GM12891 (cell line): ENCODE data around the gene RNF138.

ENCODE experiments used
- POLR2A ChIP-seq: IDR thresholded peaks from 2 replicates; pipeline ENCODE4 v1.6.1; 2011; ENCODE audit warnings: low read depth, low read length, control low read depth
- POLR2AphosphoS5 ChIP-seq: IDR thresholded peaks from 2 replicates; pipeline ENCODE4 v1.6.1; 2011; ENCODE audit warnings: low read depth, low read length, control low read depth
- POU2F2 ChIP-seq: IDR thresholded peaks from 2 replicates; pipeline ENCODE4 v1.6.1; 2011; ENCODE audit warnings: low read depth, mild to moderate bottlenecking, control low read depth, low read length, moderate library complexity
- TAF1 ChIP-seq: IDR thresholded peaks from 2 replicates; pipeline ENCODE4 v1.6.1; 2011; ENCODE audit warnings: low read depth, low read length, control low read depth

DNA sequence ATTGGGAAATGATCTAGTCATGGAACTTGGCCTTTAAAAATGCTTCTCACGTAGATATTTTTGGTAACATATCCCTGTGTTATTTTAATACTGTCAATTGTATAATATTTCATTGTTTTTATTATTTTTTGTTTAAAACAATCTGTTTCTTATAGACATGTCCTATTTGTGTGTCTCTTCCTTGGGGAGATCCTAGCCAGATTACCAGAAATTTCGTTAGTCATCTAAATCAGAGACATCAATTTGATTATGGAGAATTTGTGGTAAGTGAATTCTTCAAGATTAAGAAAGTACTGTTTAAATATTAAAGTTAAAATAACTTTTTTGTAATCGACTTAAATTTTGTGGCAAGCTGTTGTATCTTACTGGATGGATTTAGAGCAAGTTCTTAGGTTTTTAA is 34.9 kb downstream of the RNF138 start:
- TF ChIP-seq POLR2A (no peak), TAF1 (no peak), POLR2AphosphoS5 (no peak), POU2F2 (no peak)
